SK-N-SH treated with all-trans-retinoic acid at 6 μM for 48 hours (cell line): Measurements from ENCODE around the gene NINL.

Experiments used
- GLIS3 ChIP-seq: fragments of 250-450 bp; sonication (Bioruptor Pico); IDR thresholded peaks from 2 replicates; pipeline ENCODE4 v1.5.0; 2020; ENCODE audit warnings: mild to moderate bottlenecking, moderate library complexity
- TSHZ2 ChIP-seq: fragments of 250-450 bp; sonication (Bioruptor Pico); IDR thresholded peaks from 2 replicates; pipeline ENCODE4 v1.5.0; 2020; ENCODE audit warnings: mild to moderate bottlenecking, moderate library complexity
- ZFP30 ChIP-seq: fragments of 450-650 bp; formaldehyde crosslinking; IDR thresholded peaks from 2 replicates; pipeline ENCODE4 v1.5.0; 2022; ENCODE audit warnings: mild to moderate bottlenecking, moderate library complexity

DNA sequence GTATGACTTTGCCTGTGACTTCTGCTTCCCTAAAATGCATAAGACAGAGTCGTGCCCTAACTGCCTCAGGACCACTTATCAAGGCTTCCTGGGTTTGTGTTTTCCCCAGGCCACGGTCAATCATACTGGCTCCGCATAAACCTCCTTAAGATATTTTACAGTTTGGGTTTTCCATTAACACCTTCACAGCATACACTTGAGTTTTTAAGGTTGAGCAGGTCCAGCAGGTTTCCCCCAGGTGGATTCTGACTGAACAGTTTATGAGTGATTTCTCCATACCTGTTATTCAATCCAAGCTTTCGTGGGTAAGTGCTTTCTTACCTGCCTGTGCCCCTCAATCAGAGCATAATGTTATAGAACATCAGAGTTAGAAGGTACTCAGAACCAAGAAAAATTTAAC, 39.3 kb downstream of the NINL start:
- TF ChIP-seq ZFP30 (no peak), TSHZ2 (no peak), GLIS3 (CRISPR knock-in tag) (no peak)
